GM18507 (cell line): ENCODE measurements around the gene EFCAB9.

ENCODE experiments used
- DNase-seq: peaks from one replicate; pipeline ENCODE4 v3.0.0; 2011; ENCODE audit warnings: low read depth; ENCODE audit not compliant: insufficient read length; ENCODE audit errors: extremely low spot score
- FAIRE-seq: peaks from 2 replicates; lab custom pipeline; 2011; peaks lifted over from hg19 to GRCh38; lab: Jason Lieb, UNC

Gene EFCAB9

GRCh38 chr5:172224996-172225395 is 31.0 kb downstream of the EFCAB9 start:
- DNase-seq, result no peak
- no peak for FAIRE-seq

- DNase-seq (no peak), FAIRE-seq (peak; percentile 71)
Measured at GRCh38 chr5:172229904-172230303, 35.9 kb downstream of the EFCAB9 start.

- DNase-seq, result no peak
- FAIRE-seq, result no peak
Measured at GRCh38 chr5:172234031-172234430, 40.1 kb downstream of the EFCAB9 start.

GRCh38 chr5:172235132-172235780 is 41.3 kb downstream of the EFCAB9 start:
- FAIRE-seq (peak; percentile 82), DNase-seq (peak; percentile 7)

GRCh38 chr5:172235827-172236736 is 42.1 kb downstream of the EFCAB9 start:
- FAIRE-seq, result no peak
- DNase-seq, result no peak

GRCh38 chr5:172238334-172238733 is 44.4 kb downstream of the EFCAB9 start:
- no peak for FAIRE-seq
- DNase-seq, result no peak

- no peak for DNase-seq
- no peak for FAIRE-seq
Measured at GRCh38 chr5:172243302-172243701, 49.3 kb downstream of the EFCAB9 start.

- FAIRE-seq (no peak), DNase-seq (no peak)
Measured at GRCh38 chr5:172245046-172245445, 51.1 kb downstream of the EFCAB9 start.

- no peak for FAIRE-seq
- no peak for DNase-seq
Measured at GRCh38 chr5:172245703-172246125, 51.7 kb downstream of the EFCAB9 start.

GRCh38 chr5:172248637-172249036 is 54.7 kb downstream of the EFCAB9 start:
- DNase-seq (no peak), FAIRE-seq (no peak)

- DNase-seq, result no peak
- no peak for FAIRE-seq
Measured at GRCh38 chr5:172251419-172251818, 57.4 kb downstream of the EFCAB9 start.

- DNase-seq, result no peak
- no peak for FAIRE-seq
Measured at GRCh38 chr5:172252501-172252900, 58.5 kb downstream of the EFCAB9 start.
